ENCODE results near the gene PERP. TPM values are rescaled to one million over a fixed set of nuclear protein-coding genes. Genes with fewer than 3 reads are reported as not detected.
A peak's percentile ranks its signal among the peaks of the same experiment; 100 is the strongest.

Gene PERP
- total RNA-seq, 2 donors from 2014 or later, result 85.4 to 120 TPM

DNA sequence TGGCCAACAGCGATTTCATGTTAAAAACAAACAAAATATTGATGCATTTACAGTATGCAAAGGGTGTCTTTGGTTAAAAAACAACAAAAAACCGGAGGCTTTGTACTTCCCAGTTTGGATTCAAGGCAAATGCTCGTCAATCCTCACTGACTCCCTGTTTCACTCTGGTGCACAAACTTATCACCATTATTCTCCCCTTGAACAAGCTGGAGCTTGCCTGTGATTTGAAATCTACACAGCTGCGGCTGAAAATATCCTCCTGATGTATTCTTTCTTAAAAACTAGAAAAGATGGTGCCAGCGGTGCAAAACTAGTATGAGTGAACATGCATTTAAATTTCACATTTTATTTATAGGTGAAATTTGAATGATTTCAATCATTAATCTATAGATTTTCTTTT lies 3.3 kb downstream of the PERP start:
- Mint-ChIP-seq H3K4me3 (peak overlapping the region; percentile 19), H3K27ac (peak overlapping the region; percentile 58), H3K36me3 (ENCODE audit: low read depth) (peaks cover 39% of the 10 kb centered on the region), H3K4me1 (peaks cover 36% of the 10 kb centered on the region), H3K27me3 (ENCODE audit: insufficient read depth) (no peaks in the 10 kb centered on the region), H3K9me3 (peaks cover 4% of the 10 kb centered on the region)
- WGBS, 2 experiments (ENCODE audit: insufficient coverage in 1 of 2, insufficient read length in 1 of 2), result 61 to 84% methylated on average over 3 to 4 of the region's 5 CpGs
- Histone ChIP-seq H3K27ac (ENCODE audit: low read depth, low read length) (no peak overlapping the region), H3K36me3 (ENCODE audit: control insufficient read depth, insufficient read depth, low read length) (peaks cover 41% of the 10 kb centered on the region), H3K9ac (ENCODE audit: extremely low read depth, low read length, poor library complexity, severe bottlenecking) (no peak overlapping the region), H3K27me3 (ENCODE audit: control insufficient read depth, insufficient read depth, low read length, poor library complexity, severe bottlenecking) (no peaks in the 10 kb centered on the region), H3K4me1 (ENCODE audit: control insufficient read depth, insufficient read depth, low read length) (no peaks in the 10 kb centered on the region), H3K4me3 (ENCODE audit: low read length) (peak overlapping the region; percentile 86), H3K9me3 (ENCODE audit: control insufficient read depth, low read length) (peaks cover 17% of the 10 kb centered on the region)
- no peak for DNase-seq
- TF ChIP-seq, protein P1, sequence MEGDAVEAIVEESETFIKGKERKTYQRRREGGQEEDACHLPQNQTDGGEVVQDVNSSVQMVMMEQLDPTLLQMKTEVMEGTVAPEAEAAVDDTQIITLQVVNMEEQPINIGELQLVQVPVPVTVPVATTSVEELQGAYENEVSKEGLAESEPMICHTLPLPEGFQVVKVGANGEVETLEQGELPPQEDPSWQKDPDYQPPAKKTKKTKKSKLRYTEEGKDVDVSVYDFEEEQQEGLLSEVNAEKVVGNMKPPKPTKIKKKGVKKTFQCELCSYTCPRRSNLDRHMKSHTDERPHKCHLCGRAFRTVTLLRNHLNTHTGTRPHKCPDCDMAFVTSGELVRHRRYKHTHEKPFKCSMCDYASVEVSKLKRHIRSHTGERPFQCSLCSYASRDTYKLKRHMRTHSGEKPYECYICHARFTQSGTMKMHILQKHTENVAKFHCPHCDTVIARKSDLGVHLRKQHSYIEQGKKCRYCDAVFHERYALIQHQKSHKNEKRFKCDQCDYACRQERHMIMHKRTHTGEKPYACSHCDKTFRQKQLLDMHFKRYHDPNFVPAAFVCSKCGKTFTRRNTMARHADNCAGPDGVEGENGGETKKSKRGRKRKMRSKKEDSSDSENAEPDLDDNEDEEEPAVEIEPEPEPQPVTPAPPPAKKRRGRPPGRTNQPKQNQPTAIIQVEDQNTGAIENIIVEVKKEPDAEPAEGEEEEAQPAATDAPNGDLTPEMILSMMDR (conservative IDR thresholded peaks at IDR 0.05), result no peak

- Histone ChIP-seq H3K9me3 (ENCODE audit: control insufficient read depth, low read length) (peaks cover 30% of the 10 kb centered on the region), H3K4me1 (ENCODE audit: control insufficient read depth, insufficient read depth, low read length) (no peaks in the 10 kb centered on the region), H3K36me3 (ENCODE audit: control insufficient read depth, insufficient read depth, low read length) (peaks cover 56% of the 10 kb centered on the region), H3K4me3 (ENCODE audit: low read length) (peak overlapping the region; percentile 55), H3K9ac (ENCODE audit: extremely low read depth, low read length, poor library complexity, severe bottlenecking) (no peak overlapping the region), H3K27ac (ENCODE audit: low read depth, low read length) (no peak overlapping the region), H3K27me3 (ENCODE audit: control insufficient read depth, insufficient read depth, low read length, poor library complexity, severe bottlenecking) (no peaks in the 10 kb centered on the region)
- DNase-seq, result no peak
- Mint-ChIP-seq H3K4me1 (peaks cover 42% of the 10 kb centered on the region), H3K27ac (peak overlapping the region; percentile 74), H3K36me3 (ENCODE audit: low read depth) (peaks cover 52% of the 10 kb centered on the region), H3K27me3 (ENCODE audit: insufficient read depth) (no peaks in the 10 kb centered on the region), H3K4me3 (peak overlapping the region; percentile 10), H3K9me3 (peaks cover 16% of the 10 kb centered on the region)
- TF ChIP-seq, protein P1 (conservative IDR thresholded peaks at IDR 0.05), result no peak
- 73 to 81% methylated on average over 5 to 10 of the region's 10 CpGs for WGBS, 2 experiments (ENCODE audit: insufficient coverage in 1 of 2, insufficient read length in 1 of 2)
These were observed 5.1 kb downstream of the PERP start for GRCh38 chr6:138101946-138102731.

DNA sequence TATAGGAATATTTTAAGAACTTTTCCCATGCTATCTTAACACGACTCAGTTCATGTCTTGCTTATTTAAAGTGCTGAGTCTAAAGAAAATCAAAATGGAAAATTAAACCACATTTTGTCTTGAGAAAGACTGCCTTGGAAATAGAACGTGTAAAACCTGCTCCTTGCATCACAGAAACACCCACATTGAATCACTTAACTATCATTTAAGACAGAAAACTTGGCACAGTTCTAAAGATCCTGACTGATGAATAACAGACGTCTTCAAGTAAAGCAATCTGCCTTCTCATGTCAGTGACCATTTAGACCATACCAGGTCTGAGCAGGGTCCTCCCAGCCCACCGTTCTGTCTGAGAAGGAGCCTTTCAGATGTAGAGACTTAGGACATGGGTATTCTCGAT lies 7.4 kb downstream of the PERP start:
- Histone ChIP-seq H3K27ac (ENCODE audit: low read depth, low read length) (no peak overlapping the region), H3K36me3 (ENCODE audit: control insufficient read depth, insufficient read depth, low read length) (peaks cover 74% of the 10 kb centered on the region), H3K4me1 (ENCODE audit: control insufficient read depth, insufficient read depth, low read length) (no peaks in the 10 kb centered on the region), H3K9ac (ENCODE audit: extremely low read depth, low read length, poor library complexity, severe bottlenecking) (no peak overlapping the region), H3K4me3 (ENCODE audit: low read length) (no peak overlapping the region), H3K9me3 (ENCODE audit: control insufficient read depth, low read length) (peaks cover 30% of the 10 kb centered on the region), H3K27me3 (ENCODE audit: control insufficient read depth, insufficient read depth, low read length, poor library complexity, severe bottlenecking) (no peaks in the 10 kb centered on the region)
- no peaks in the 10 kb centered on the region for H3K27me3 Mint-ChIP-seq (ENCODE audit: insufficient read depth)
- no peak overlapping the region for H3K4me3 Mint-ChIP-seq
- H3K27ac Mint-ChIP-seq, result no peak overlapping the region
- TF ChIP-seq, protein P1 (conservative IDR thresholded peaks at IDR 0.05), result no peak
- WGBS, 2 experiments (ENCODE audit: insufficient coverage in 1 of 2, insufficient read length in 1 of 2), result 86 to 95% methylated on average over 3 to 5 of the region's 5 CpGs
- peaks cover 70% of the 10 kb centered on the region for H3K36me3 Mint-ChIP-seq (ENCODE audit: low read depth)
- DNase-seq, result no peak
- peaks cover 16% of the 10 kb centered on the region for H3K9me3 Mint-ChIP-seq
- peaks cover 48% of the 10 kb centered on the region for H3K4me1 Mint-ChIP-seq

Data from endodermal cell (in vitro differentiated cells).